IMR-90 (cell line): ENCODE measurements around the gene KRT8. TPM values are rescaled to one million over a fixed set of nuclear protein-coding genes. Genes with fewer than 3 reads are reported as not detected.

Source experiments
- ATAC-seq: fragments of 200-7000 bp; cut with Tn5 transposase; 2 replicates; pipeline ENCODE4 v1.9.1; 2020; ENCODE audit warnings: low read depth, mild to moderate bottlenecking, moderate library complexity
- BruUV-seq: library from RNA; stranded (reverse); fragments of 400-500 nt; replicated peaks from 2 replicates; lab custom pipeline; 2021; lab: Mats Ljungman, UMichigan
- CTCF ChIA-PET: fragments of 300-600 bp; formaldehyde crosslinking; extraction: SDS; loops from one replicate; lab custom pipeline; 2021; ENCODE audit warnings: antibody characterized with exemption; lab: Yijun Ruan, JAX
- POLR2A ChIA-PET: fragments of 300-600 bp; sonication (Branson Sonifier 250); formaldehyde crosslinking; loops from one replicate; lab custom pipeline; 2022; ENCODE audit warnings: antibody characterized with exemption; ENCODE audit not compliant: unreplicated experiment; lab: Charles Lee
- DNase-seq: peaks from one replicate; pipeline ENCODE4 v3.0.0; 2013
- H2AFZ ChIP-seq: replicated peaks from 2 replicates; pipeline ENCODE3; 2013; ENCODE audit warnings: low read length, mild to moderate bottlenecking; ENCODE audit not compliant: poor library complexity
- H2AK5ac ChIP-seq: 2 replicates; pipeline ENCODE4 v1.6.1; 2013; ENCODE audit warnings: low read depth, low read length, inconsistent platforms
- H2AK9ac ChIP-seq: replicated peaks from 2 replicates; pipeline ENCODE3; 2013; ENCODE audit warnings: mild to moderate bottlenecking, low read depth, low read length, moderate library complexity; ENCODE audit not compliant: poor library complexity
- H2BK120ac ChIP-seq: 2 replicates; pipeline ENCODE4 v1.6.1; 2013; ENCODE audit warnings: low read depth, low read length, inconsistent platforms
- H2BK15ac ChIP-seq: 3 replicates; pipeline ENCODE4 v1.6.1; 2013; ENCODE audit warnings: low read depth, low read length, inconsistent platforms
- H2BK20ac ChIP-seq: 2 replicates; pipeline ENCODE4 v1.6.1; 2013; ENCODE audit warnings: low read depth, mild to moderate bottlenecking, inconsistent platforms, low read length, moderate library complexity
- H2BK5ac ChIP-seq: 2 replicates; pipeline ENCODE4 v1.6.1; 2013; ENCODE audit warnings: mild to moderate bottlenecking, low read depth, low read length, inconsistent platforms; ENCODE audit not compliant: poor library complexity, severe bottlenecking
- H3K14ac ChIP-seq: replicated peaks from 2 replicates; pipeline ENCODE4 v1.6.1; 2013; ENCODE audit warnings: low read depth, low read length, inconsistent platforms
- H3K18ac ChIP-seq: 2 replicates; pipeline ENCODE4 v1.6.1; 2013; ENCODE audit warnings: low read depth, low read length, control low read depth
- H3K23ac ChIP-seq: 2 replicates; pipeline ENCODE4 v1.6.1; 2013; ENCODE audit warnings: low read depth, low read length, inconsistent platforms
- H3K27ac ChIP-seq: 2 replicates; pipeline ENCODE4 v1.5.1; 2013; ENCODE audit warnings: mild to moderate bottlenecking, control low read depth, low read length; ENCODE audit not compliant: insufficient read depth
- H3K27me3 ChIP-seq: 2 replicates; pipeline ENCODE4 v1.6.1; 2013; ENCODE audit warnings: low read length; ENCODE audit not compliant: control insufficient read depth, insufficient read depth
- H3K36me3 ChIP-seq: 2 replicates; pipeline ENCODE4 v1.6.1; 2013; ENCODE audit warnings: low read length, mixed read lengths; ENCODE audit not compliant: control insufficient read depth, insufficient read depth
- H3K4ac ChIP-seq: 2 replicates; pipeline ENCODE4 v1.6.1; 2013; ENCODE audit warnings: low read depth, low read length, inconsistent platforms
- H3K4me1 ChIP-seq: 2 replicates; pipeline ENCODE4 v1.6.1; 2013; ENCODE audit warnings: low read length, mixed read lengths; ENCODE audit not compliant: control insufficient read depth, insufficient read depth
- H3K4me2 ChIP-seq: 2 replicates; pipeline ENCODE4 v1.6.1; 2013; ENCODE audit warnings: low read depth, mild to moderate bottlenecking, control low read depth, low read length, moderate library complexity
- H3K4me3 ChIP-seq: 2 replicates; pipeline ENCODE4 v1.5.1; 2013; ENCODE audit warnings: low read depth, mild to moderate bottlenecking, control low read depth, low read length, moderate library complexity; ENCODE audit not compliant: insufficient read depth
- H3K56ac ChIP-seq: 2 replicates; pipeline ENCODE4 v1.6.1; 2013; ENCODE audit warnings: low read length, inconsistent platforms; ENCODE audit not compliant: insufficient read depth; ENCODE audit errors: extremely low read depth
- H3K79me1 ChIP-seq, 2 experiments: 2 replicates each; pipeline ENCODE4 v1.6.1; 2013; ENCODE audit warnings: low read length in 2 of 2, inconsistent platforms in 1 of 2, low read depth in 1 of 2
- H3K9ac ChIP-seq: 2 replicates; pipeline ENCODE4 v1.6.1; 2013; ENCODE audit warnings: low read depth, low read length, control low read depth
- H3K9me1 ChIP-seq: 2 replicates; pipeline ENCODE4 v1.6.1; 2013; ENCODE audit warnings: low read length, inconsistent platforms; ENCODE audit not compliant: insufficient read depth
- H3K9me3 ChIP-seq: 2 replicates; pipeline ENCODE4 v1.6.1; 2013; ENCODE audit warnings: low read length; ENCODE audit not compliant: control insufficient read depth, insufficient read depth
- H4K20me1 ChIP-seq: 2 replicates; pipeline ENCODE4 v1.6.1; 2013; ENCODE audit warnings: low read length, inconsistent platforms; ENCODE audit not compliant: insufficient read depth
- H4K5ac ChIP-seq: 2 replicates; pipeline ENCODE4 v1.6.1; 2013; ENCODE audit warnings: mild to moderate bottlenecking, low read depth, low read length, control low read depth
- H4K8ac ChIP-seq, 2 experiments: 2 replicates each; pipeline ENCODE4 v1.6.1; 2013; ENCODE audit warnings: low read depth in 2 of 2, low read length in 2 of 2, control low read depth in 1 of 2, inconsistent platforms in 1 of 2
- H4K91ac ChIP-seq: 2 replicates; pipeline ENCODE4 v1.6.1; 2013; ENCODE audit warnings: low read depth, low read length, inconsistent platforms; ENCODE audit not compliant: insufficient read depth
- MAFK ChIP-seq: IDR thresholded peaks from 2 replicates; pipeline ENCODE4 v1.6.1; 2012; ENCODE audit warnings: low read depth, low read length, improper control_type of control experiment
- POLR2A ChIP-seq: IDR thresholded peaks from 2 replicates; pipeline ENCODE4 v1.6.1; 2012; ENCODE audit warnings: mild to moderate bottlenecking, low read depth, low read length
- whole genome bisulfite sequencing, 2 experiments: methylation state at CpG; one replicate each; pipeline versions ENCODE4 v1.1.5 to v1.1.7; 2013; ENCODE audit warnings: missing lambda C conversion rate in 2 of 2; ENCODE audit not compliant: insufficient read length in 1 of 2; ENCODE audit errors: extremely low coverage in 2 of 2; 5-methylcytosine and 5-hydroxymethylcytosine counted together
- dilution Hi-C: fragments of 300-500 bp; cut with HindIII; formaldehyde crosslinking; loops from one replicate; pipeline ENCODE4 v1.14.3; 2018; ENCODE audit warnings: low sequenced_read_pairs; ENCODE audit not compliant: unreplicated experiment
- in situ Hi-C: fragments of 300-500 bp; cut with MboI; formaldehyde crosslinking; loops from 3 replicates; pipeline ENCODE4 v1.14.3; 2019; ENCODE audit warnings: low sequenced_read_pairs, inconsistent platforms, mixed read lengths
- intact Hi-C: fragments of 100-400 bp; cut with micrococcal nuclease; formaldehyde crosslinking; loops from 2 replicates; pipeline ENCODE4 v1.10.0; 2022
- polyA plus RNA-seq, 3 experiments: library from polyadenylated mRNA; depleted of rRNA; stranded (reverse); fragments of >200 nt; gene quantifications; 2 replicates each; pipeline ENCODE4 v1.2.3, GENCODE V29; 2012; ENCODE audit warnings: low replicate concordance in 1 of 3
- total RNA-seq: library from RNA; depleted of rRNA; stranded (reverse); fragments of >200 nt; gene quantifications from 2 replicates; pipeline ENCODE4 v1.2.3, GENCODE V29; 2012; rRNA removed
- TF ChIP-seq, protein P1 (sequence below): conservative IDR thresholded peaks from 2 replicates; pipeline ENCODE4 v1.5.1; 2012; ENCODE audit warnings: mild to moderate bottlenecking, low read depth, low read length, improper control_type of control experiment

KRT8 gene
- total and polyA plus RNA-seq, 2 of the 4 experiments (the other 2 are of a cell fraction), result 10.9 to 39.3 TPM

DNA sequence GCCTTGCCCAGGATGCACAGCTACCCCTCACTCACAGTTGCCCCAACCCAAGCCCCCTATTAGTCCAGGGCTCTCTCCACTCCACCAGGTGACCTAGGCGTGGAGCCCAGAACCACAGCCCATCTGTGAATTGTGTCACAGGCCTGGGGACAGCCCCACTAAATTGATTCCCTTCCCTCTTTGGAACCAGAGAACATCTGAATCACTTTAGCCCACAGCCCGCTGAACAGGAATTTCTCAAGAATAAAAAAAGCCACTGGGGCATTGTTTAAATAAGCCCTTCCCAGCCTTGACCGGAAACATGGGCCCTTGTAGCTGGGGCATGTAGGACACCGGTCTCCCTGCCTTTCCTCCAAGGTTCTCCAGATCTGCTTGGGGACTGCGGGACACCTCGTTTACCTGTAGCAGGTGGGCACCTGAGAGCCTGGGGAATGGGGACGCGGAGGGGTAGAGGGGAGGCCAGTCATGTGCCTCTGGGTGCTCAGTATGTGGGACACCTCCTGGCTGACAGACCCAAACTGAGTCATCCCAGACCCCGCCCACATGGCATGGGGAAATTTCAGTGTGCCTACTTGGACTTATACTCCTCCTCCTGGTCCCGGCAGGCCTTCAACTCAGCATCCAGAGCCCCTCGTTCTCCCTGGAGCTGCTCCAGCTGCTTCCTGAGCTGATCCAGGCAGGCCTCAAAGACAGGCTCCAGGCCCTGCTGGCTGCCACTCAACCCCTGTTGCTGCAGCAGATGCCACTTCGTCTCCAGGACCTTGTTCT lies 57.4 kb downstream of the KRT8 start:
- Histone ChIP-seq H3K14ac (no peak overlapping the region), H3K56ac (no peak overlapping the region), H3K36me3 (no peaks in the 10 kb centered on the region), H3K9me3 (no peaks in the 10 kb centered on the region), H3K4me3 (no peak overlapping the region), H2AK5ac (no peak overlapping the region), H3K79me1 (no peaks in the 10 kb centered on the region), H4K91ac (no peak overlapping the region), H3K23ac (no peak overlapping the region), H4K8ac (no peak overlapping the region), H2BK5ac (no peak overlapping the region), H3K27me3 (peaks cover 48% of the 10 kb centered on the region), H2BK15ac (no peak overlapping the region), H3K27ac (no peak overlapping the region), H3K4me1 (no peaks in the 10 kb centered on the region), H2BK20ac (no peak overlapping the region), H3K4me2 (no peak overlapping the region), H3K9me1 (no peaks in the 10 kb centered on the region), H2AK9ac (no peak overlapping the region), H4K5ac (no peak overlapping the region), H4K20me1 (no peaks in the 10 kb centered on the region), H2AFZ (no peak overlapping the region), H2BK120ac (no peak overlapping the region), H3K9ac (no peak overlapping the region), H3K4ac (no peak overlapping the region), H3K18ac (no peak overlapping the region)
- in situ Hi-C loops (no loop called here), dilution Hi-C loops (no loop called here), intact Hi-C loops (no loop called here)
- POLR2A ChIA-PET, result no interaction called here
- BruUV-seq, result no TSS peak
- DNase-seq (no peak), ATAC-seq (no peak)
- TF ChIP-seq, protein P1, sequence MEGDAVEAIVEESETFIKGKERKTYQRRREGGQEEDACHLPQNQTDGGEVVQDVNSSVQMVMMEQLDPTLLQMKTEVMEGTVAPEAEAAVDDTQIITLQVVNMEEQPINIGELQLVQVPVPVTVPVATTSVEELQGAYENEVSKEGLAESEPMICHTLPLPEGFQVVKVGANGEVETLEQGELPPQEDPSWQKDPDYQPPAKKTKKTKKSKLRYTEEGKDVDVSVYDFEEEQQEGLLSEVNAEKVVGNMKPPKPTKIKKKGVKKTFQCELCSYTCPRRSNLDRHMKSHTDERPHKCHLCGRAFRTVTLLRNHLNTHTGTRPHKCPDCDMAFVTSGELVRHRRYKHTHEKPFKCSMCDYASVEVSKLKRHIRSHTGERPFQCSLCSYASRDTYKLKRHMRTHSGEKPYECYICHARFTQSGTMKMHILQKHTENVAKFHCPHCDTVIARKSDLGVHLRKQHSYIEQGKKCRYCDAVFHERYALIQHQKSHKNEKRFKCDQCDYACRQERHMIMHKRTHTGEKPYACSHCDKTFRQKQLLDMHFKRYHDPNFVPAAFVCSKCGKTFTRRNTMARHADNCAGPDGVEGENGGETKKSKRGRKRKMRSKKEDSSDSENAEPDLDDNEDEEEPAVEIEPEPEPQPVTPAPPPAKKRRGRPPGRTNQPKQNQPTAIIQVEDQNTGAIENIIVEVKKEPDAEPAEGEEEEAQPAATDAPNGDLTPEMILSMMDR, result no peak
- TF ChIP-seq POLR2A (no peak), MAFK (no peak)
- CTCF ChIA-PET, result no interaction called here
- WGBS, 2 experiments, result 52% methylated on average over 5 of the region's 12 CpGs; no CpG with 5 or more reads in 1 of the 2 experiments

Other genes with a start within 250 kb of the KRT8 start
- not detected in 2 replicates for gene KRT1, start 224.7 kb downstream of the KRT8 start, total RNA-seq
- not detected in 2 replicates for gene KRT1, start 224.7 kb downstream of the KRT8 start, polyA plus RNA-seq (2012; rRNA removed)
- gene KRT77, start 201.6 kb downstream of the KRT8 start, total RNA-seq, result not detected in 2 replicates
- not detected in 2 replicates for gene KRT77, start 201.6 kb downstream of the KRT8 start, polyA plus RNA-seq (2012; rRNA removed)
- gene KRT76, start 127.7 kb downstream of the KRT8 start, total RNA-seq, result not detected in 2 replicates
- gene KRT76, start 127.7 kb downstream of the KRT8 start, polyA plus RNA-seq (2012; rRNA removed), result not detected in 2 replicates
- gene KRT3, start 109.0 kb downstream of the KRT8 start, total RNA-seq, result not detected in 2 replicates
- not detected in 2 replicates for gene KRT3, start 109.0 kb downstream of the KRT8 start, polyA plus RNA-seq (2012; rRNA removed)
- gene KRT4, start 91.0 kb downstream of the KRT8 start, total RNA-seq, result under 0.01 TPM in 1 of 2 replicates, not detected in the other
- 0.03 and 0.07 TPM in 2 replicates for gene KRT4, start 91.0 kb downstream of the KRT8 start, polyA plus RNA-seq (2012; rRNA removed)
- under 0.01 TPM in 1 of 2 replicates, not detected in the other for gene KRT79, start 70.8 kb downstream of the KRT8 start, total RNA-seq
- 0.09 and 0.24 TPM in 2 replicates for gene KRT79, start 70.8 kb downstream of the KRT8 start, polyA plus RNA-seq (2012; rRNA removed)
- gene KRT78, start 56.1 kb downstream of the KRT8 start, total RNA-seq, result not detected in 2 replicates
- not detected in 2 replicates for gene KRT78, start 56.1 kb downstream of the KRT8 start, polyA plus RNA-seq (2012; rRNA removed)
- 465 and 488 TPM in 2 replicates for gene KRT18, start 44.0 kb upstream of the KRT8 start, total RNA-seq
- gene KRT18, start 44.0 kb upstream of the KRT8 start, polyA plus RNA-seq (2012; rRNA removed), result 272 and 287 TPM in 2 replicates
- gene EIF4B, start 101.4 kb upstream of the KRT8 start, total RNA-seq, result 671 and 1,144 TPM in 2 replicates
- 227 and 313 TPM in 2 replicates for gene EIF4B, start 101.4 kb upstream of the KRT8 start, polyA plus RNA-seq (2012; rRNA removed)
- 10.4 and 10.6 TPM in 2 replicates for gene TNS2, start 145.0 kb upstream of the KRT8 start, total RNA-seq
- 67.2 and 68.0 TPM in 2 replicates for gene TNS2, start 145.0 kb upstream of the KRT8 start, polyA plus RNA-seq (2012; rRNA removed)
- gene SPRYD3, start 174.3 kb upstream of the KRT8 start, total RNA-seq, result 21.7 and 25.6 TPM in 2 replicates
- 27.8 and 28.8 TPM in 2 replicates for gene SPRYD3, start 174.3 kb upstream of the KRT8 start, polyA plus RNA-seq (2012; rRNA removed)
- gene IGFBP6, start 192.6 kb upstream of the KRT8 start, total RNA-seq, result 124 and 140 TPM in 2 replicates
- gene IGFBP6, start 192.6 kb upstream of the KRT8 start, polyA plus RNA-seq (2012; rRNA removed), result 337 and 373 TPM in 2 replicates
- gene SOAT2, start 198.4 kb upstream of the KRT8 start, total RNA-seq, result under 0.01 and 0.18 TPM in 2 replicates
- 0.39 and 0.55 TPM in 2 replicates for gene SOAT2, start 198.4 kb upstream of the KRT8 start, polyA plus RNA-seq (2012; rRNA removed)